Stimulated activated CD8-positive, alpha-beta memory T cell treated with anti-CD3 and anti-CD28 coated beads, Interleukin-2, amount 100 ng/mL, for 1 hour (primary cell): ENCODE measurements around the gene HLA-F.

Source experiments
- DNase-seq, 2 donors: peaks; one replicate each; pipeline ENCODE4 v3.0.0-alpha.2; 2020; ENCODE audit warnings: low read depth in 2 of 2

The HLA-F gene

DNA sequence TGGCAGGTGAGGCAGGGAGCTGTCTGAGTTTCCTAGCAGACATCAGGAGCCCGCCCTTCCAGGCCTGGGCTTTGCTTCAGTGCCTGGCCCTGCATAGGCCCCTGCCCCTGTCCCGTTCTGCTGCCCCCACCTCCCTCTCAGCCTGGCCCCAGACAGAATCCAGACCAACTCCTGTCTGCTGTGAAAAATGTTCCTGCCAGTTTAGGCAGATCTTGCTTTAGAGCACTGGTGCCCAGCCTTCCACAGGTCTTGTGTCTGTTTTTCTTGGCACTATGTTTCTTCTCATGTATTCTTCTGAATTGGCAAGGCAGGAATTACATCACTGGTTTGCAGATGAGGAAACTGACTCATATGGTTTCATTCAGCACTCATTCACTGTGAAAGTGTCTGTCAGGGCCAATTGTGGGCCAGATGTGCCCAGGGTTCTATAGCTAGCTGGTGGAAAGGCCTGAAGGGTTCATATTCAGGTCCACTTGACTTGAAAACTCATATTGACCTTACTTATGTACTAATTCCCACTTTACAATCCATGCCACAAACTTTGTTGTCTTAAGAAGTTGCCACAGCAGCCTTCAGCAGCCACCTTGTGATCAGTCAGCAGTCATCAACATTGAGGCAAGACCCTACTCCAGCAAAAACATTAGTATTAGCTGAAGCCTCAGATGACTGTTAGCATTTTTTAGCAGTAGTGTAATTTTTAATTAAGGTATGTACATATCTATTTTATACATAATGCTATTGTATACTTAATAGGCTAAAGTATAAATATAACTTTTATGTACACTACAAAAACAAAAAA is 40.5 kb downstream of the HLA-F start:
- no peak for DNase-seq

DNA sequence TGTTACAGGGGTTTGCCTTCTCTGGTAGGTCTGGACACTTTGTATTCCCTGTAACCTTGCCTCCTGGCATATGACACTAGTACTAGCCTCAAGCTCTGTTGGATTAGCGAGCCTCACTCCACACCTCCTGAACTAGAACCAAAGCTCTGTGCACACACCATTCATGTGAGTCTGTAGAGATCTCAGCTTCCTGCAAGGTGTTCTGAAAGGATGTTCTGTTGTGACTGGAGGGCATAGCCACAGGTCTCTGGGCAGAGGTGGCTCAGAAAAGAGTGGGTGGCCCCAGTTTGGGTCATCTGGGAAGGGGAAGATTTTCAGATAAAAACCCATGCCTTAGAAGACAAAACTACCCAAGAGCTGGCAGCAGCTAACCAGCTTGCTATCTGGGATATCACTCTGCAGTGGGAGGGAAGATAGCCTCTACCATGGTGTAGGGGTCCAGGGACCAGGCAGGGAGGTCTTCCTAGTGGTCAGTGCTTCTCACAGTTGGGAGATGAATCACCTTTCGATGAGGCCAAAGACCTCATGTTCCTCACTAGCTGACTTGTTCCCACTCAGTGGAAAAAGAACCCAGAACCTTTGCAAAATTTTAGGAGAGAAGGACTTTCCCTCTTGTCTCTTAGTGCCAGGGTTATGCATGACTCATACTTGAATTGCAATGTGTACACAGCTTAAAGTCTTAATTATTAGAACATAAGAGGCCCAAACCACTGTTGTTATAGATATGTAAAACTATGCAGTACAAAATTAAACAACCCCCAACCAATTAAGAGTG is 41.4 kb downstream of the HLA-F start:
- no peak for DNase-seq

DNA sequence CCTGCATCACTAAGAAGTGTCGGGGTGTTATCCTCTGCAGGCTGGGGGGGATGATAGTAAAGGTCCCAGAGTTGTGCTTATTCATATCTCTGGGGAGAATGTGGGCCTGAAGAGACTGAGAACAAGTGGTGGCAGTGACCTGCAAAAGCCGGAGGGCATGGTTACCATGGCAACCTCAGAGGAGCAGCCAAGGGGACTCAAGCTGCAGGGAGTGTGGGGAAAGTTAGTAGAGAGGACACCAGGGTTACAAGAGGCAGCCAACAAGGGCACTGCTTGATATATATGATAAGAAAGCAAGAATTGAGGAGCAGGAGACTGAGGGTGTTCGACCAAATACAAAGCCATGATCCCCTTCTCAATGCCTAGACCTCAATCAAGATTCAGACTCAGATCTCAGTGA is 46.1 kb downstream of the HLA-F start:
- no peak for DNase-seq

DNA sequence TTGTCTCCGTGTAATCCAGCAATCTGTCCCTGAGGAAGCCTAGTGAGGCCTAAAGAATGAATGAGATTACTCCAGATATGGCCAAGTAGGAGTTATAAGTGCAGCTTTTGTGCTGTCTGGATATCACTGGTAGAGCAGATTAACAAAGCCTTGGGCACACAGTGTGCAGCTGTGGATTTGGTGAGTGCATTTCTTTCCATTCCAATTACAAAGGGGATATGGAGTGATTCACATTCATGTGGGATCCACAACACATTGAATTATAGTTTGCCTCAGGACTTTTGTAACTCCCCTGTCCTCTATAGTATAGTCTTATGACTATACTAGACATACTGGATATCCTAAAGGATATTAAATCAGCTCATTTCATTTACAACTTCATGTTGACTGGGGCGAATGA is 47.1 kb downstream of the HLA-F start:
- DNase-seq, result no peak

DNA sequence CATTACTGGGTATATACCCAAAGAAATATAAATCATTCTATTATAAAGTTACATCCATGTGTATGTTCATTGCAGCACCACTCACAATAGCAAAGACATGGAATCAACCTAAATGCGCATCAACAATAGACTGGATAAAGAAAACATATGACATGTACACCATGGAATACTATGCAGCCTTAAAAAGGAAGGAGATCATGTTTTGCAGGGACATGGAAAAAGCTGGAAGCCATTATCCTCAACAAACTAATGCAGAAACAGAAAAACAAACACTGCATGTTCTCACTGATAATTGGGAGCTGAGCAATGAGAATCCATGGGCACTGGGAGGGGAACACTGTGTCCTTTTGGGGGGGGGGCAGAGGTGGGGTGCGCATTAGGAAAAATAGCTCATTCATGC is 53.5 kb downstream of the HLA-F start:
- no peak for DNase-seq
